ENCODE measurements around the gene DOCK3. TPM values are rescaled to one million over a fixed set of nuclear protein-coding genes. Genes with fewer than 3 reads are reported as not detected.
"Not testable (repeated sequence)": the region's sequence is repeated elsewhere in the genome, so short reads cannot be mapped to it uniquely, and the experiment has no call there.

The DOCK3 gene
- total and polyA plus RNA-seq, 9 donors: 0.04 to 0.71 (median 0.27) TPM; not detected in 1

GRCh38 chr3:51245867-51246266 is 571.1 kb downstream of the DOCK3 start:
- no peaks in the 10 kb centered on the region for H3K27me3 ChIP-seq
- H3K4me1 ChIP-seq (ENCODE audit: insufficient read depth): no peaks in the 10 kb centered on the region
- WGBS, 3 donors: 42 to 60% (median 44%) methylated on average over 2 of the region's 2 CpGs
- intact Hi-C loops (cut with DNase I): no loop called here
- no peak for TF ChIP-seq EP300 (IDR thresholded peaks at IDR 0.05)
- no peak for TF ChIP-seq POLR2A (IDR thresholded peaks at IDR 0.05)
- TF ChIP-seq, protein P1, sequence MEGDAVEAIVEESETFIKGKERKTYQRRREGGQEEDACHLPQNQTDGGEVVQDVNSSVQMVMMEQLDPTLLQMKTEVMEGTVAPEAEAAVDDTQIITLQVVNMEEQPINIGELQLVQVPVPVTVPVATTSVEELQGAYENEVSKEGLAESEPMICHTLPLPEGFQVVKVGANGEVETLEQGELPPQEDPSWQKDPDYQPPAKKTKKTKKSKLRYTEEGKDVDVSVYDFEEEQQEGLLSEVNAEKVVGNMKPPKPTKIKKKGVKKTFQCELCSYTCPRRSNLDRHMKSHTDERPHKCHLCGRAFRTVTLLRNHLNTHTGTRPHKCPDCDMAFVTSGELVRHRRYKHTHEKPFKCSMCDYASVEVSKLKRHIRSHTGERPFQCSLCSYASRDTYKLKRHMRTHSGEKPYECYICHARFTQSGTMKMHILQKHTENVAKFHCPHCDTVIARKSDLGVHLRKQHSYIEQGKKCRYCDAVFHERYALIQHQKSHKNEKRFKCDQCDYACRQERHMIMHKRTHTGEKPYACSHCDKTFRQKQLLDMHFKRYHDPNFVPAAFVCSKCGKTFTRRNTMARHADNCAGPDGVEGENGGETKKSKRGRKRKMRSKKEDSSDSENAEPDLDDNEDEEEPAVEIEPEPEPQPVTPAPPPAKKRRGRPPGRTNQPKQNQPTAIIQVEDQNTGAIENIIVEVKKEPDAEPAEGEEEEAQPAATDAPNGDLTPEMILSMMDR (IDR thresholded peaks at IDR 0.05): no peak
- H3K9me3 ChIP-seq: no peaks in the 10 kb centered on the region
- H3K36me3 ChIP-seq: no peaks in the 10 kb centered on the region
- H3K27ac ChIP-seq: no peak overlapping the region
- H3K4me3 ChIP-seq: no peak overlapping the region
- DNase-seq: no peak

DNA sequence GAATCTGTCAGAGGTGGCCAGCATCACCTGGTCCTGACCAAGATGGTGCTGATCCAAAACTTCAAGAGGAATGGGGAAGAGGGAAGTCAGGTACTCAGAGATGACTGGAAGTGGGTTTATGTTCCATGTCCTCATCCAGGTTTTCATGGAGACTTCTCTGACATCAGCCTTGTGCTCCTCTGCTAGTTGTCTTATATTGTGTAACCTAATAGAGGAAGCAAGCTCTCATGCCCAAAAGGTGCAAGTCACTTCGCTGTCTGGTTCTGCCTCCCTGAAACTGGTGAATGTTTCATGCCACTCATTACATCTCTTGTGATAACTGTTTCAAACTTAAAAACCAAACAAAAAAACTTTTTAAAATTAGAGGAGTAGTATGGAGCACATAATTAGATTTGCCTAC is 583.1 kb downstream of the DOCK3 start:
- H3K36me3 ChIP-seq: no peaks in the 10 kb centered on the region
- 89 to 92% (median 91%) methylated on average over 1 of the region's 1 CpG for WGBS, 3 donors

DNA sequence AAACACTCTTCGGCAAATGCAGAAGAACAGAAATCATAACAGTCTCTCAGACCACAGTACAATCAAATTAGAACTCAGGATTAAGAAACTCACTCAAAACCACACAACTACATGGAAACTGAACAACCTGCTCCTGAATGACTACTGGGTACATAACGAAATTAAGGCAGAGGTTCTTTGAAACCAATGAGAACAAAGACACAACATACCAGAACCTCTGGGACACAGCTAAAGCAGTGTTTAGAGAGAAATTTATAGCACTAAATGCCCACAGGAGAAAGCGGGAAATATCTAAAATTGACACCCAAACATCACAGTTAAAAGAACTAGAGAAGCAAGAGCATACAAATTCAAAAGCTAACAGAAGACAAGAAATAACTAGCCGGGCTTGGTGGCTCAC is 589.4 kb downstream of the DOCK3 start:
- intact Hi-C loops (cut with DNase I); DNase-seq; H3K36me3 ChIP-seq; H3K4me1 ChIP-seq (ENCODE audit: insufficient read depth); H3K27ac ChIP-seq; H3K27me3 ChIP-seq; H3K9me3 ChIP-seq; H3K4me3 ChIP-seq: not testable (repeated sequence)
- WGBS, 3 donors: 81 to 93% (median 83%) methylated on average over 4 of the region's 4 CpGs

More for the DNA sequence above, 583.1 kb downstream of the DOCK3 start:
- H3K27ac ChIP-seq: no peak overlapping the region
- TF ChIP-seq POLR2A (IDR thresholded peaks at IDR 0.05) (no peak), EP300 (IDR thresholded peaks at IDR 0.05) (no peak)
- TF ChIP-seq, protein P1 (IDR thresholded peaks at IDR 0.05): no peak
- no peak for DNase-seq
- intact Hi-C loops (cut with DNase I): no loop called here
- no peaks in the 10 kb centered on the region for H3K4me1 ChIP-seq (ENCODE audit: insufficient read depth)
- no peaks in the 10 kb centered on the region for H3K27me3 ChIP-seq
- H3K4me3 ChIP-seq: no peak overlapping the region
- H3K9me3 ChIP-seq: no peaks in the 10 kb centered on the region

GRCh38 chr3:51268132-51268531 is 593.4 kb downstream of the DOCK3 start:
- no peak for DNase-seq
- H3K27ac ChIP-seq: no peak overlapping the region
- H3K4me1 ChIP-seq (ENCODE audit: insufficient read depth): no peaks in the 10 kb centered on the region
- intact Hi-C loops (cut with DNase I): no loop called here
- TF ChIP-seq EP300 (IDR thresholded peaks at IDR 0.05): no peak
- TF ChIP-seq, protein P1 (IDR thresholded peaks at IDR 0.05): no peak
- H3K4me3 ChIP-seq: no peak overlapping the region
- H3K36me3 ChIP-seq: no peaks in the 10 kb centered on the region
- H3K9me3 ChIP-seq: no peaks in the 10 kb centered on the region
- H3K27me3 ChIP-seq: no peaks in the 10 kb centered on the region

DNA sequence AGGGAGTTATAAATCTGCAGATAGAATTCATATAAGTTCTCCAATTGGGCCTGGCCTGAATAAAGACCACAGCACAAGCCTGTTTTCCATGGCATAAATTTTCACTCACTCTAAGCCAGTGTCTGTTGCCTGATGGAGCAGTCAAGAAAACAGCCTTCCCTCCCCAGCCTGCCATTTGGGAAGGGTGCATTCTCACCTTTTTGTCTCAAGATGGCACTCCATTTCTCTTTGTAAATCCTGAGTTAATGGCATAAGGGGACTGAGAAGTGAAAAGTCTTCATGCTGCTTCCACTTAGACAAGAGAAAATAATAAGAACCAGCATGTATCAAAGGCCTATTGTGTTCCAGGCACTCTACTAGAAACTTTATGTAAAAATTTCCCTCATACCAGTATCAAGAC is 594.7 kb downstream of the DOCK3 start:
- Histone ChIP-seq H3K27me3 (no peaks in the 10 kb centered on the region), H3K36me3 (no peaks in the 10 kb centered on the region), H3K9me3 (no peaks in the 10 kb centered on the region), H3K4me1 (ENCODE audit: insufficient read depth) (no peaks in the 10 kb centered on the region), H3K27ac (no peak overlapping the region), H3K4me3 (no peak overlapping the region)
- no peak for DNase-seq
- TF ChIP-seq POLR2A (IDR thresholded peaks at IDR 0.05) (no peak), EP300 (IDR thresholded peaks at IDR 0.05) (no peak)
- TF ChIP-seq, protein P1 (IDR thresholded peaks at IDR 0.05): no peak
- intact Hi-C loops (cut with DNase I): no loop called here

Data from ovary (tissue), 9 donors.